OCI-LY3 (cell line): Measurements from ENCODE around the gene HDAC8.
A peak's percentile ranks its signal among the peaks of the same experiment; 100 is the strongest.

ENCODE experiments used
- H2AFZ ChIP-seq: fragments of 200-600, 300-600 bp; shearing (Covaris generic); 2 replicates; pipeline ENCODE4 v1.6.0; 2014; ENCODE audit warnings: antibody characterized with exemption, low read depth, low read length
- H3K27ac ChIP-seq: fragments of 200-600, 300-600 bp; sonication (generic); 2 replicates; pipeline ENCODE4 v1.5.1; 2014; ENCODE audit warnings: mild to moderate bottlenecking, low read length, moderate library complexity, mixed read lengths
- H3K27me3 ChIP-seq: fragments of 200-600, 300-600 bp; sonication (generic); 2 replicates; pipeline ENCODE4 v1.6.1; 2014; ENCODE audit warnings: low read depth, low read length, mixed read lengths
- H3K36me3 ChIP-seq: fragments of 200-600, 300-600 bp; sonication (generic); replicated peaks from 2 replicates; pipeline ENCODE3; 2014; ENCODE audit warnings: low read depth, low read length, mixed read lengths
- H3K4me1 ChIP-seq: fragments of 300-600, 200-600 bp; sonication (generic); 2 replicates; pipeline ENCODE4 v1.6.1; 2014; ENCODE audit warnings: low read length, mixed read lengths
- H3K4me2 ChIP-seq: fragments of 200-600, 300-600 bp; sonication (generic); 2 replicates; pipeline ENCODE4 v1.6.1; 2014; ENCODE audit warnings: low read length, mixed read lengths
- H3K4me3 ChIP-seq: fragments of 300-600, 200-600 bp; sonication (generic); 2 replicates; pipeline ENCODE4 v1.5.1; 2014; ENCODE audit warnings: antibody characterized with exemption, mild to moderate bottlenecking, low read length, moderate library complexity
- H3K79me2 ChIP-seq: fragments of 300-600, 200-600 bp; shearing (Covaris generic); 2 replicates; pipeline ENCODE4 v1.6.1; 2014; ENCODE audit warnings: mild to moderate bottlenecking, low read length, mixed read lengths
- H3K9ac ChIP-seq: fragments of 300-600, 200-600 bp; shearing (Covaris generic); 2 replicates; pipeline ENCODE4 v1.6.0; 2014; ENCODE audit warnings: mild to moderate bottlenecking, low read length, moderate library complexity
- H3K9me3 ChIP-seq: fragments of 200-600, 300-600 bp; shearing (Covaris generic); 2 replicates; pipeline ENCODE4 v1.6.1; 2014; ENCODE audit warnings: low read length, mixed read lengths; ENCODE audit not compliant: insufficient read depth
- H4K20me1 ChIP-seq: fragments of 200-600, 300-600 bp; sonication (generic); 2 replicates; pipeline ENCODE4 v1.6.1; 2016; ENCODE audit warnings: low read length, mixed read lengths; ENCODE audit not compliant: insufficient read depth
- CTCF ChIP-seq: fragments of 200-600, 300-600 bp; sonication (generic); IDR thresholded peaks from 2 replicates; pipeline ENCODE4 v1.5.1; 2014; ENCODE audit warnings: antibody characterized with exemption, low read length, low read depth
- EZH2phosphoT487 ChIP-seq: fragments of 200-600 bp; shearing (Covaris generic); IDR thresholded peaks from 2 replicates; pipeline ENCODE4 v1.6.1; 2018; ENCODE audit warnings: antibody characterized with exemption, mixed run types, low read depth

The HDAC8 gene

GRCh38 chrX:72545990-72546389, 26.7 kb downstream of the HDAC8 start:
- no peaks in the 10 kb centered on the region for H3K79me2 ChIP-seq
- no peaks in the 10 kb centered on the region for H4K20me1 ChIP-seq
- no peak overlapping the region for H3K4me2 ChIP-seq
- TF ChIP-seq CTCF (peak; percentile 15; the same call in 1 of the 2 replicates), EZH2phosphoT487 (no peak)
- H3K9ac ChIP-seq: no peak overlapping the region
- H3K27ac ChIP-seq: no peak overlapping the region
- H3K36me3 ChIP-seq: no peaks in the 10 kb centered on the region
- H3K27me3 ChIP-seq: no peaks in the 10 kb centered on the region
- H3K4me3 ChIP-seq: no peak overlapping the region
- no peak overlapping the region for H2AFZ ChIP-seq
- H3K9me3 ChIP-seq: no peaks in the 10 kb centered on the region
- no peaks in the 10 kb centered on the region for H3K4me1 ChIP-seq

GRCh38 chrX:72540318-72540717, 32.3 kb downstream of the HDAC8 start:
- Histone ChIP-seq H3K4me2 (no peak overlapping the region), H3K9me3 (no peaks in the 10 kb centered on the region), H3K4me3 (no peak overlapping the region), H2AFZ (no peak overlapping the region), H3K36me3 (no peaks in the 10 kb centered on the region), H3K79me2 (no peaks in the 10 kb centered on the region), H3K27ac (no peak overlapping the region), H3K27me3 (no peaks in the 10 kb centered on the region), H3K9ac (no peak overlapping the region), H3K4me1 (no peaks in the 10 kb centered on the region), H4K20me1 (no peaks in the 10 kb centered on the region)
- peak; percentile 49 for TF ChIP-seq CTCF
- TF ChIP-seq EZH2phosphoT487: no peak

- H3K4me1 ChIP-seq: no peaks in the 10 kb centered on the region
These were observed 32.8 kb downstream of the HDAC8 start for GRCh38 chrX:72539822-72540221.

GRCh38 chrX:72536542-72536941, 36.1 kb downstream of the HDAC8 start:
- Histone ChIP-seq H3K4me3 (no peak overlapping the region), H3K27me3 (no peaks in the 10 kb centered on the region), H3K79me2 (no peaks in the 10 kb centered on the region), H3K9ac (no peak overlapping the region), H3K9me3 (no peaks in the 10 kb centered on the region), H3K4me1 (no peaks in the 10 kb centered on the region), H3K36me3 (no peaks in the 10 kb centered on the region), H2AFZ (no peak overlapping the region), H4K20me1 (no peaks in the 10 kb centered on the region), H3K27ac (no peak overlapping the region), H3K4me2 (no peak overlapping the region)
- no peak for TF ChIP-seq CTCF
- no peak for TF ChIP-seq EZH2phosphoT487

More at GRCh38 chrX:72539822-72540221, 32.8 kb downstream of the HDAC8 start:
- TF ChIP-seq CTCF (no peak), EZH2phosphoT487 (no peak)
- no peak overlapping the region for H3K27ac ChIP-seq
- H3K4me2 ChIP-seq: no peak overlapping the region
- H4K20me1 ChIP-seq: no peaks in the 10 kb centered on the region
- H3K4me3 ChIP-seq: no peak overlapping the region
- H3K9ac ChIP-seq: no peak overlapping the region
- H3K9me3 ChIP-seq: no peaks in the 10 kb centered on the region
- H2AFZ ChIP-seq: no peak overlapping the region
- no peaks in the 10 kb centered on the region for H3K27me3 ChIP-seq
- no peaks in the 10 kb centered on the region for H3K79me2 ChIP-seq
- H3K36me3 ChIP-seq: no peaks in the 10 kb centered on the region
